WTC11 (cell line): ENCODE data around the gene KAZN. TPM values are rescaled to one million over a fixed set of nuclear protein-coding genes. Genes with fewer than 3 reads are reported as not detected.

ENCODE experiments used
- ATAC-seq: fragments of 200-7000 bp; cut with Tn5 transposase; 2 replicates; pipeline ENCODE4 v1.10.0; 2021; ENCODE audit warnings: mild to moderate bottlenecking, moderate library complexity
- CTCF ChIA-PET: fragments of 300-600 bp; sonication (Branson Sonifier 250); formaldehyde crosslinking; loops from one replicate; lab custom pipeline; 2021; ENCODE audit warnings: antibody characterized with exemption; lab: Charles Lee
- POLR2A ChIA-PET: fragments of 350-600 bp; sonication (Branson Sonifier 250); formaldehyde crosslinking; loops from one replicate; lab custom pipeline; 2021; ENCODE audit warnings: antibody characterized with exemption; lab: Charles Lee
- DNase-seq: peaks from one replicate; pipeline ENCODE4 v3.0.0; 2021; ENCODE audit warnings: low spot score
- H3K27ac Mint-ChIP-seq: 2 replicates; pipeline ENCODE4 v1.8.0; 2021; ENCODE audit warnings: mixed read lengths
- H3K27me3 Mint-ChIP-seq: 2 replicates; pipeline ENCODE4 v1.8.0; 2021; ENCODE audit warnings: low read depth, mild to moderate bottlenecking, moderate library complexity, mixed read lengths
- H3K36me3 Mint-ChIP-seq: 2 replicates; pipeline ENCODE4 v1.8.0; 2021; ENCODE audit warnings: mixed read lengths
- H3K4me1 Mint-ChIP-seq: 2 replicates; pipeline ENCODE4 v1.8.0; 2022; ENCODE audit warnings: mixed read lengths
- H3K4me3 Mint-ChIP-seq: 2 replicates; pipeline ENCODE4 v1.8.0; 2021; ENCODE audit warnings: mild to moderate bottlenecking, moderate library complexity, mixed read lengths
- H3K9me3 Mint-ChIP-seq: 2 replicates; pipeline ENCODE4 v1.8.0; 2021; ENCODE audit warnings: mixed read lengths
- ATF1 ChIP-seq: sonication (generic); formaldehyde crosslinking; IDR thresholded peaks from 2 replicates; pipeline ENCODE4 v1.8.1; 2023; ENCODE audit warnings: mild to moderate bottlenecking, moderate library complexity, missing genetic modification reagents
- CREM ChIP-seq: sonication (generic); formaldehyde crosslinking; IDR thresholded peaks from 2 replicates; pipeline ENCODE4 v1.8.1; 2022; ENCODE audit warnings: mild to moderate bottlenecking, missing genetic modification reagents, moderate library complexity
- GTF2I ChIP-seq: fragments of 250-450 bp; sonication (Bioruptor Pico); conservative IDR thresholded peaks from 2 replicates; pipeline ENCODE4 v1.4.0; 2021; ENCODE audit warnings: mild to moderate bottlenecking
- SP1 ChIP-seq: sonication (generic); formaldehyde crosslinking; conservative IDR thresholded peaks from 2 replicates; pipeline ENCODE4 v1.8.1; 2022; ENCODE audit warnings: missing genetic modification reagents
- ZNF121 ChIP-seq: sonication (generic); formaldehyde crosslinking; IDR thresholded peaks from 2 replicates; pipeline ENCODE4 v1.8.0; 2023; ENCODE audit warnings: missing genetic modification reagents
- ZNF219 ChIP-seq: sonication (generic); formaldehyde crosslinking; IDR thresholded peaks from 2 replicates; pipeline ENCODE4 v1.8.0; 2023; ENCODE audit warnings: missing genetic modification reagents, mild to moderate bottlenecking, borderline replicate concordance
- ZNF263 ChIP-seq: sonication (generic); formaldehyde crosslinking; IDR thresholded peaks from 2 replicates; pipeline ENCODE4 v1.8.1; 2022; ENCODE audit warnings: low read depth, mild to moderate bottlenecking, moderate library complexity, missing genetic modification reagents
- ZNF423 ChIP-seq: fragments of 250-450 bp; sonication (Bioruptor Pico); IDR thresholded peaks from 2 replicates; pipeline ENCODE4 v2.1.2; 2022; ENCODE audit warnings: mild to moderate bottlenecking, moderate library complexity
- ZNF671 ChIP-seq: fragments of 250-450 bp; sonication (Bioruptor Pico); IDR thresholded peaks from 2 replicates; pipeline ENCODE4 v1.8.0; 2021; ENCODE audit warnings: mild to moderate bottlenecking
- total RNA-seq: library from RNA; stranded (reverse); gene quantifications from 3 replicates; pipeline ENCODE4 v1.2.3, GENCODE V29; 2021
- TF ChIP-seq, protein P1 (sequence below): sonication (generic); formaldehyde crosslinking; IDR thresholded peaks from 2 replicates; pipeline ENCODE4 v1.8.0; 2022; ENCODE audit warnings: mild to moderate bottlenecking, missing genetic modification reagents
- TF ChIP-seq, protein P2 (sequence below): sonication (generic); formaldehyde crosslinking; IDR thresholded peaks from 2 replicates; pipeline ENCODE4 v1.8.0; 2023; ENCODE audit warnings: missing genetic modification reagents
- TF ChIP-seq, protein P3 (sequence below): sonication (generic); formaldehyde crosslinking; conservative IDR thresholded peaks from 2 replicates; pipeline ENCODE4 v1.8.1; 2022; ENCODE audit warnings: mild to moderate bottlenecking, missing genetic modification reagents
- TF ChIP-seq, protein P4 (sequence below): fragments of 250-450 bp; sonication (Bioruptor Pico); IDR thresholded peaks from 2 replicates; pipeline ENCODE4 v1.9.0; 2021; ENCODE audit warnings: mild to moderate bottlenecking
- TF ChIP-seq, protein P5 (sequence below): fragments of 250-450 bp; sonication (Bioruptor Pico); IDR thresholded peaks from 2 replicates; pipeline ENCODE4 v1.9.0; 2021; ENCODE audit warnings: mild to moderate bottlenecking, borderline replicate concordance
- TF ChIP-seq, protein P6 (sequence below): sonication (generic); formaldehyde crosslinking; IDR thresholded peaks from 2 replicates; pipeline ENCODE4 v1.8.1; 2022; ENCODE audit warnings: low read depth, mild to moderate bottlenecking, moderate library complexity, missing genetic modification reagents, borderline replicate concordance
- TF ChIP-seq, protein P7 (sequence below): sonication (generic); formaldehyde crosslinking; IDR thresholded peaks from 2 replicates; pipeline ENCODE4 v1.8.1; 2023; ENCODE audit warnings: mild to moderate bottlenecking, missing genetic modification reagents, moderate library complexity
- TF ChIP-seq, protein P8 (sequence below): fragments of 250-450 bp; sonication (Bioruptor Pico); IDR thresholded peaks from 2 replicates; pipeline ENCODE4 v1.9.0; 2021; ENCODE audit warnings: mild to moderate bottlenecking

KAZN gene
- total RNA-seq, 1 experiment from 2014 or later, result 19.9 TPM

DNA sequence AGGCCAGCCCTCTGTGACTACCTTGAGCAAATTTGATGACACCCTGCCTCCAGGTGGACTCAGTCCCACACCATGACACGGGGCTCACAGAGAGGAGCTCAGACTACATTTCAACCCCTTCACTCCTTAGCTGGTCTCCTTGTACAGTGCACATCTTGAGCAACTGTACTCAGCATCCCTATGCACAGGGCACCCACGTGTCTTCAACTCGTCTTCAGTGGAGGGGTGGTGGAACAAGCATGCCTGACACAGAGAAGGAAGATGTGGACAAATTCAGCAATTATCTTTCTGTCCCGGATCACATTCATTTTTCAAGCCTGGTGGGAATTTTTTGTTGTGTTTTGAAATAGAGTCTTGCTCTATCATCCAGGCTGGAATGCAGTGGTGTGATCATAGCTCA lies 213.7 kb downstream of the KAZN start (continued):
- TF ChIP-seq, protein P1, sequence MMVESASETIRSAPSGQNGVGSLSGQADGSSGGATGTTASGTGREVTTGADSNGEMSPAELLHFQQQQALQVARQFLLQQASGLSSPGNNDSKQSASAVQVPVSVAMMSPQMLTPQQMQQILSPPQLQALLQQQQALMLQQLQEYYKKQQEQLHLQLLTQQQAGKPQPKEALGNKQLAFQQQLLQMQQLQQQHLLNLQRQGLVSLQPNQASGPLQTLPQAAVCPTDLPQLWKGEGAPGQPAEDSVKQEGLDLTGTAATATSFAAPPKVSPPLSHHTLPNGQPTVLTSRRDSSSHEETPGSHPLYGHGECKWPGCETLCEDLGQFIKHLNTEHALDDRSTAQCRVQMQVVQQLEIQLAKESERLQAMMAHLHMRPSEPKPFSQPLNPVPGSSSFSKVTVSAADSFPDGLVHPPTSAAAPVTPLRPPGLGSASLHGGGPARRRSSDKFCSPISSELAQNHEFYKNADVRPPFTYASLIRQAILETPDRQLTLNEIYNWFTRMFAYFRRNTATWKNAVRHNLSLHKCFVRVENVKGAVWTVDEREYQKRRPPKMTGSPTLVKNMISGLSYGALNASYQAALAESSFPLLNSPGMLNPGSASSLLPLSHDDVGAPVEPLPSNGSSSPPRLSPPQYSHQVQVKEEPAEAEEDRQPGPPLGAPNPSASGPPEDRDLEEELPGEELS (CRISPR knock-in tag), result no peak
- TF ChIP-seq, protein P2, sequence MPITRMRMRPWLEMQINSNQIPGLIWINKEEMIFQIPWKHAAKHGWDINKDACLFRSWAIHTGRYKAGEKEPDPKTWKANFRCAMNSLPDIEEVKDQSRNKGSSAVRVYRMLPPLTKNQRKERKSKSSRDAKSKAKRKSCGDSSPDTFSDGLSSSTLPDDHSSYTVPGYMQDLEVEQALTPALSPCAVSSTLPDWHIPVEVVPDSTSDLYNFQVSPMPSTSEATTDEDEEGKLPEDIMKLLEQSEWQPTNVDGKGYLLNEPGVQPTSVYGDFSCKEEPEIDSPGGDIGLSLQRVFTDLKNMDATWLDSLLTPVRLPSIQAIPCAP (CRISPR knock-in tag), result no peak
- no peak for TF ChIP-seq SP1 (CRISPR knock-in tag)
- TF ChIP-seq, protein P3, sequence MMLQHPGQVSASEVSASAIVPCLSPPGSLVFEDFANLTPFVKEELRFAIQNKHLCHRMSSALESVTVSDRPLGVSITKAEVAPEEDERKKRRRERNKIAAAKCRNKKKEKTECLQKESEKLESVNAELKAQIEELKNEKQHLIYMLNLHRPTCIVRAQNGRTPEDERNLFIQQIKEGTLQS (CRISPR knock-in tag), result no peak

DNA sequence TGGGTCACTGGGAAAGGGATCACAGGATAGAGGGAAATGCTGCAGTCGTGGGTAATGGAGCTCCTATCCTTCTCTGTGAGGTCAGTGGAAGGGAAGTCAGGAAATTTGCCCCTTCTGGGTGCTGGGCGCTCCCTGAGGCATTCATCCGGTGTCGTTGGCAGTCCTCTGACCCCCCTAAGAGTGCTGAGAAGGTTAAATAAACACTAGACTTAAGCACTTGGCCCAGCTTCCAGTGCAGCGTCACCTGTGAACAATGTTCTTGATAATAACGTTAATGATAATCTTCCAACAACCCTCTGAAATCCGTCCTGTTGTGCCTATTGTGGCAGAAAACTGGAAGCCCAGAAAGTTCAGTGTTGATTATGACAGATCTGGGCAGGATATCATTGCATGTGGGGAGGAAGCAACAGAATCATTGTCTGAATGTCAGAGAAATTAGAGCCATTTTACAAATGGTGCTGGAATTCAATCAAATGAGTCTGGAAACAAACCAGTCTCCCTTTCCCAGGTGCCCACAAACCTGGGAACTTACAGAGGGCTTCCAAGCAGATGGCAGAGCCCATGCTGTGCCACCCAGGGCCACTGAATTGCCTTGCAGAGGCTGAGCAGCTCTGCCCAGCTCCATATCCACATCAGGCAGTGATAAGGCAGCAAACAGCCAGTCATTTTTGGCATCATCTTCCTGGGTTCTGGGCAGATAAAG lies 216.8 kb downstream of the KAZN start:
- Mint-ChIP-seq H3K4me3 (no peak overlapping the region), H3K9me3 (peaks cover 9% of the 10 kb centered on the region), H3K4me1 (no peaks in the 10 kb centered on the region), H3K36me3 (no peaks in the 10 kb centered on the region), H3K27me3 (no peaks in the 10 kb centered on the region), H3K27ac (no peak overlapping the region)
- ATAC-seq (no peak), DNase-seq (no peak)
- POLR2A ChIA-PET, result no interaction called here
- TF ChIP-seq, protein P4, sequence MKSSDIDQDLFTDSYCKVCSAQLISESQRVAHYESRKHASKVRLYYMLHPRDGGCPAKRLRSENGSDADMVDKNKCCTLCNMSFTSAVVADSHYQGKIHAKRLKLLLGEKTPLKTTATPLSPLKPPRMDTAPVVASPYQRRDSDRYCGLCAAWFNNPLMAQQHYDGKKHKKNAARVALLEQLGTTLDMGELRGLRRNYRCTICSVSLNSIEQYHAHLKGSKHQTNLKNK (CRISPR knock-in tag), result no peak
- TF ChIP-seq ZNF121 (CRISPR knock-in tag) (no peak), CREM (CRISPR knock-in tag) (no peak), ZNF423 (CRISPR knock-in tag) (no peak), GTF2I (CRISPR knock-in tag) (no peak), ZNF219 (CRISPR knock-in tag) (no peak), ATF1 (CRISPR knock-in tag) (no peak), ZNF671 (CRISPR knock-in tag) (no peak), ZNF263 (CRISPR knock-in tag) (no peak)
- TF ChIP-seq, protein P5, sequence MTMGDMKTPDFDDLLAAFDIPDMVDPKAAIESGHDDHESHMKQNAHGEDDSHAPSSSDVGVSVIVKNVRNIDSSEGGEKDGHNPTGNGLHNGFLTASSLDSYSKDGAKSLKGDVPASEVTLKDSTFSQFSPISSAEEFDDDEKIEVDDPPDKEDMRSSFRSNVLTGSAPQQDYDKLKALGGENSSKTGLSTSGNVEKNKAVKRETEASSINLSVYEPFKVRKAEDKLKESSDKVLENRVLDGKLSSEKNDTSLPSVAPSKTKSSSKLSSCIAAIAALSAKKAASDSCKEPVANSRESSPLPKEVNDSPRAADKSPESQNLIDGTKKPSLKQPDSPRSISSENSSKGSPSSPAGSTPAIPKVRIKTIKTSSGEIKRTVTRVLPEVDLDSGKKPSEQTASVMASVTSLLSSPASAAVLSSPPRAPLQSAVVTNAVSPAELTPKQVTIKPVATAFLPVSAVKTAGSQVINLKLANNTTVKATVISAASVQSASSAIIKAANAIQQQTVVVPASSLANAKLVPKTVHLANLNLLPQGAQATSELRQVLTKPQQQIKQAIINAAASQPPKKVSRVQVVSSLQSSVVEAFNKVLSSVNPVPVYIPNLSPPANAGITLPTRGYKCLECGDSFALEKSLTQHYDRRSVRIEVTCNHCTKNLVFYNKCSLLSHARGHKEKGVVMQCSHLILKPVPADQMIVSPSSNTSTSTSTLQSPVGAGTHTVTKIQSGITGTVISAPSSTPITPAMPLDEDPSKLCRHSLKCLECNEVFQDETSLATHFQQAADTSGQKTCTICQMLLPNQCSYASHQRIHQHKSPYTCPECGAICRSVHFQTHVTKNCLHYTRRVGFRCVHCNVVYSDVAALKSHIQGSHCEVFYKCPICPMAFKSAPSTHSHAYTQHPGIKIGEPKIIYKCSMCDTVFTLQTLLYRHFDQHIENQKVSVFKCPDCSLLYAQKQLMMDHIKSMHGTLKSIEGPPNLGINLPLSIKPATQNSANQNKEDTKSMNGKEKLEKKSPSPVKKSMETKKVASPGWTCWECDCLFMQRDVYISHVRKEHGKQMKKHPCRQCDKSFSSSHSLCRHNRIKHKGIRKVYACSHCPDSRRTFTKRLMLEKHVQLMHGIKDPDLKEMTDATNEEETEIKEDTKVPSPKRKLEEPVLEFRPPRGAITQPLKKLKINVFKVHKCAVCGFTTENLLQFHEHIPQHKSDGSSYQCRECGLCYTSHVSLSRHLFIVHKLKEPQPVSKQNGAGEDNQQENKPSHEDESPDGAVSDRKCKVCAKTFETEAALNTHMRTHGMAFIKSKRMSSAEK (CRISPR knock-in tag), result no peak
- TF ChIP-seq, protein P6, sequence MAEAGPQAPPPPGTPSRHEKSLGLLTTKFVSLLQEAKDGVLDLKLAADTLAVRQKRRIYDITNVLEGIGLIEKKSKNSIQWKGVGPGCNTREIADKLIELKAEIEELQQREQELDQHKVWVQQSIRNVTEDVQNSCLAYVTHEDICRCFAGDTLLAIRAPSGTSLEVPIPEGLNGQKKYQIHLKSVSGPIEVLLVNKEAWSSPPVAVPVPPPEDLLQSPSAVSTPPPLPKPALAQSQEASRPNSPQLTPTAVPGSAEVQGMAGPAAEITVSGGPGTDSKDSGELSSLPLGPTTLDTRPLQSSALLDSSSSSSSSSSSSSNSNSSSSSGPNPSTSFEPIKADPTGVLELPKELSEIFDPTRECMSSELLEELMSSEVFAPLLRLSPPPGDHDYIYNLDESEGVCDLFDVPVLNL (CRISPR knock-in tag), result no peak
- TF ChIP-seq, protein P7, sequence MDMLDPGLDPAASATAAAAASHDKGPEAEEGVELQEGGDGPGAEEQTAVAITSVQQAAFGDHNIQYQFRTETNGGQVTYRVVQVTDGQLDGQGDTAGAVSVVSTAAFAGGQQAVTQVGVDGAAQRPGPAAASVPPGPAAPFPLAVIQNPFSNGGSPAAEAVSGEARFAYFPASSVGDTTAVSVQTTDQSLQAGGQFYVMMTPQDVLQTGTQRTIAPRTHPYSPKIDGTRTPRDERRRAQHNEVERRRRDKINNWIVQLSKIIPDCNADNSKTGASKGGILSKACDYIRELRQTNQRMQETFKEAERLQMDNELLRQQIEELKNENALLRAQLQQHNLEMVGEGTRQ (CRISPR knock-in tag), result no peak
- TF ChIP-seq, protein P8, sequence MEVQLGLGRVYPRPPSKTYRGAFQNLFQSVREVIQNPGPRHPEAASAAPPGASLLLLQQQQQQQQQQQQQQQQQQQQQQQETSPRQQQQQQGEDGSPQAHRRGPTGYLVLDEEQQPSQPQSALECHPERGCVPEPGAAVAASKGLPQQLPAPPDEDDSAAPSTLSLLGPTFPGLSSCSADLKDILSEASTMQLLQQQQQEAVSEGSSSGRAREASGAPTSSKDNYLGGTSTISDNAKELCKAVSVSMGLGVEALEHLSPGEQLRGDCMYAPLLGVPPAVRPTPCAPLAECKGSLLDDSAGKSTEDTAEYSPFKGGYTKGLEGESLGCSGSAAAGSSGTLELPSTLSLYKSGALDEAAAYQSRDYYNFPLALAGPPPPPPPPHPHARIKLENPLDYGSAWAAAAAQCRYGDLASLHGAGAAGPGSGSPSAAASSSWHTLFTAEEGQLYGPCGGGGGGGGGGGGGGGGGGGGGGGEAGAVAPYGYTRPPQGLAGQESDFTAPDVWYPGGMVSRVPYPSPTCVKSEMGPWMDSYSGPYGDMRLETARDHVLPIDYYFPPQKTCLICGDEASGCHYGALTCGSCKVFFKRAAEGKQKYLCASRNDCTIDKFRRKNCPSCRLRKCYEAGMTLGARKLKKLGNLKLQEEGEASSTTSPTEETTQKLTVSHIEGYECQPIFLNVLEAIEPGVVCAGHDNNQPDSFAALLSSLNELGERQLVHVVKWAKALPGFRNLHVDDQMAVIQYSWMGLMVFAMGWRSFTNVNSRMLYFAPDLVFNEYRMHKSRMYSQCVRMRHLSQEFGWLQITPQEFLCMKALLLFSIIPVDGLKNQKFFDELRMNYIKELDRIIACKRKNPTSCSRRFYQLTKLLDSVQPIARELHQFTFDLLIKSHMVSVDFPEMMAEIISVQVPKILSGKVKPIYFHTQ (CRISPR knock-in tag), result no peak
- CTCF ChIA-PET, result no interaction called here
